WI38 (cell line): Measurements from ENCODE around the gene MDFI.

Experiments
- H3K4me3 ChIP-seq: 2 replicates; pipeline ENCODE4 v1.5.1; 2011; ENCODE audit warnings: low read depth, mild to moderate bottlenecking, control low read depth, low read length
- TF ChIP-seq, protein P1 (sequence below): IDR thresholded peaks from 2 replicates; pipeline ENCODE4 v1.5.1; 2012; ENCODE audit warnings: low read depth, mild to moderate bottlenecking, control low read depth, low read length

MDFI gene

DNA sequence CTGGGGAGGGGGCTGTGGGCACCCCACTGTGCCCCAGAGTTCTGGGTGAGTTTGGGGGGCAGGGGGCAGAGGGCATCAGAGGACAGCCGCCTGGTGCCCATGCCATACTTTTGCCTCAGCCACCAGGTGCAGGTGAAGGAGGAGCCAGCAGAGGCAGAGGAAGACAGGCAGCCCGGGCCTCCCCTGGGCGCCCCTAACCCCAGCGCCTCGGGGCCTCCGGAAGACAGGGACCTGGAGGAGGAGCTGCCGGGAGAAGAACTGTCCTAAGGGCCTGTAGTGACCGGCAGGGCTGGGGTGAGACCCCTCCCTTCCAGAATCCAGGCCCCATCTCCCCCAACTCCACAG, 39.6 kb upstream of the MDFI start:
- H3K4me3 ChIP-seq: no peak overlapping the region

DNA sequence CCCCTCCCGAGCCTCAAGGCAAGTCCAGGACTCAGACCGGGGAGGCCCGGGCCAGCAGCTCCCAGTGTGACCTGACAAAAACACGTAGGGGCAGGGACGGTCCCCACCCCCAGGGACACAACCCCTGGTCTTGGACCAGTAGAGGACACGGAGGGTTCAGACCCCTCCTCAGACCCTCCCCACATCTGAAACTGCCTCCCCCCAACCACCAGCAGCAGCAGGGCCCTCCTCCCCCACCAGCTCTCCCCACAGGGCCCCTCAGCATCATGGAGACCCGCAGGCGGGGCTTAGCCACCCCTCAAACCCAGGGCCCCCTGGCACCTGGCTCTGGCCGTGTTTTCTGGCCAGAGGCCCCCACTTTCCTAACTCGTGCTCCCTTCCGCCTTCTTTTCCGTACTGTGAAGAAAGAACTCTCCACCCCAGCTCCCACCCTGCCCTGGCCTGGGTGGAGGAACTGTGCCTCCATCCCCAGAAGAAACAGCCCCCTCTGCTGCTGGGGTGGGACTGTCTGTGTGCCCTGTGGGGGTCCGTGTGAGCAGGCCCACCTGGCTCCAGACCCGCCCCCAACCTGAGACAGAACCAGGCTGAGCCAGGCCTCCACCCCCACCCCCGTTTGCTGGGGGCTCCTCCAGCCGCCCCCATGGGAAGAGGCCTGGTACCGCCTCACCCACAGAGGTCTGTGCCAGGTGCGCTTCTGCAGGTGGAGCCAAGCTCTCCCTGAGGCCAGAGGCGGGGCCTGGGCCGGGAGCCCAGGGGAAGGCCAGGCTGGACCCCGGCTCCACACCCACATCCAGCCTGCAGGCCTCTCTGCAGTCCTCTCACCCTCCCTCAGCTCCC, 39.0 kb upstream of the MDFI start:
- H3K4me3 ChIP-seq: no peak overlapping the region
- TF ChIP-seq, protein P1, sequence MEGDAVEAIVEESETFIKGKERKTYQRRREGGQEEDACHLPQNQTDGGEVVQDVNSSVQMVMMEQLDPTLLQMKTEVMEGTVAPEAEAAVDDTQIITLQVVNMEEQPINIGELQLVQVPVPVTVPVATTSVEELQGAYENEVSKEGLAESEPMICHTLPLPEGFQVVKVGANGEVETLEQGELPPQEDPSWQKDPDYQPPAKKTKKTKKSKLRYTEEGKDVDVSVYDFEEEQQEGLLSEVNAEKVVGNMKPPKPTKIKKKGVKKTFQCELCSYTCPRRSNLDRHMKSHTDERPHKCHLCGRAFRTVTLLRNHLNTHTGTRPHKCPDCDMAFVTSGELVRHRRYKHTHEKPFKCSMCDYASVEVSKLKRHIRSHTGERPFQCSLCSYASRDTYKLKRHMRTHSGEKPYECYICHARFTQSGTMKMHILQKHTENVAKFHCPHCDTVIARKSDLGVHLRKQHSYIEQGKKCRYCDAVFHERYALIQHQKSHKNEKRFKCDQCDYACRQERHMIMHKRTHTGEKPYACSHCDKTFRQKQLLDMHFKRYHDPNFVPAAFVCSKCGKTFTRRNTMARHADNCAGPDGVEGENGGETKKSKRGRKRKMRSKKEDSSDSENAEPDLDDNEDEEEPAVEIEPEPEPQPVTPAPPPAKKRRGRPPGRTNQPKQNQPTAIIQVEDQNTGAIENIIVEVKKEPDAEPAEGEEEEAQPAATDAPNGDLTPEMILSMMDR: no peak

More for the DNA sequence above, 39.6 kb upstream of the MDFI start:
- TF ChIP-seq, protein P1: no peak

DNA sequence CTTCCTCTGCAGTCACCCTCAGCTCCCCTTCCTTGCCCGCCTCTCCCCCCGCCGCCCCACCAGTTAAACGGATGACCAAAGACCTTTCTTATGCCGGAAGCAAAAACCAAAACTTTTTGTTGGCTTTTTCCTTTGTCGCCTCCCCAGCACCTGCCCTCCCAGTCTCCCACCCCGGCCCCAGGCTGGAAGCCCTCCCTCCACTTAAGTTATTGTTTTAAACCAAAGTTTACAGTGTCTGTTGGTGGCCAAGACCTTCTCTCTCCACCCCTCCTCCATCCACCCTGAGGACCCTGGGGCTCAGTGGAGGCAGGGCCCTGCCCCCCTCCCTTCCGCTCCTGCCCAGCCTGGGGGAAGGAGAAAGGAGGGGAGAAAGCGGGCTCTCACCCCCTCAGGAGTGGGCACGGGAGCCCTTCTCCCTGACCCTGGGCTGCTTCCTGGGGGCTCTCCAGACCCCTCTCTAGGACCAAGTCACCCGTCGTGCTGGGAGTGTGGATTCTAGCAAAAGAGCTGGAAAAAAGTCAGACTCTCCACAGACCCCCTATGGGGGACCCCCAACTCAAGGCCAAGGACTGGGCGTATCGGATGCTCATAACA, 38.3 kb upstream of the MDFI start:
- no peak overlapping the region for H3K4me3 ChIP-seq
- TF ChIP-seq, protein P1: no peak

DNA sequence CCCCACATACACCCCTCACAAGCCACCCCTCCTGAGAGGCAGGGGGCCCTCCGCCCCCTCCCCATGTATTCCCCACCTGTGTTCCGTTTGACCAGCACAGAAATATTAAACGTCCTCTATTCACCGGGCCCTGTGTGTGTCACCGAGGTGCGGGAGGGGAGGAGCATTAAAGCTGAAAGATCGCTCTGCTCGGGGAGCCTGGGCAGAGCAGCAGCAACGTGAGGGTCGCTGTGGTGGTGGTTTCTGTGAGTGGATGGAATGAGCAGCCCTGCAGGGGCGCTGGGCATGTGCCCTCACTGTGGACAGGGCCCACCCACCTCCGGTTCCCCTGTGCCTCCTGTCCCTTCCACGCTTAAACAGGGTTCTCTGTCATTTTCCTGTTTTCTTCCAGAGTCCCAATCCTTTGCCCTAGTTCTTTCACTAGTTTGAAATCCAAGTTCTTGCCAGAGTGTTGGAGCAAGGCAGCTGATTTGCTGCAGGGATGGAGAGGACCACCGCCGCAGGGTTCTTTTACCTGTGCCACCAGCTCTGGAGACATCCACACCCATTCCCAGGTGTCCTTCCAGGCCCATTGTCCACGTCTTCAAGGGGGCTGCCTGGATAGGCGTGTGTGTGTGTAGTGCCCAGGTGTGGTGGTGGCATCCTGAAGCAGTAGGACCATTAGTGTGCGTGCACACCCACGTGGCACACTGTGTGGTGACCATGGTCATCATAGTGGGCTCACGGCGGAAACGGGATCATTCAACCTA, 37.6 kb upstream of the MDFI start:
- TF ChIP-seq, protein P1: no peak
- H3K4me3 ChIP-seq: no peak overlapping the region

DNA sequence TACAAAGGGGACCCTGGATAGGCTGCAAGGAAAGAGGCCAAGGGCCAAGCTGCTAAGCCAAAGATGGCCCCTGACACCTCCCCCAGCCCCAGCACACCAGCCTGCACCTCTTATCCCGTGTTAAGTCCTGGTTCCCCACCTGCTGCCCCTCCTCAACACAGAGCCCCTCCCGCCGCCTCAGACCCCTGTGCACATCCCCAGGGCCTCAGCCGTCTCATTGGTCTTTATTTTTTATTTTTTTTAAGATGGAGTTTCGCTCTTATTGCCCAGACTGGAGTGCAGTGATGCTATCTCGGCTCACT, 37.1 kb upstream of the MDFI start:
- TF ChIP-seq, protein P1: no peak
- no peak overlapping the region for H3K4me3 ChIP-seq

DNA sequence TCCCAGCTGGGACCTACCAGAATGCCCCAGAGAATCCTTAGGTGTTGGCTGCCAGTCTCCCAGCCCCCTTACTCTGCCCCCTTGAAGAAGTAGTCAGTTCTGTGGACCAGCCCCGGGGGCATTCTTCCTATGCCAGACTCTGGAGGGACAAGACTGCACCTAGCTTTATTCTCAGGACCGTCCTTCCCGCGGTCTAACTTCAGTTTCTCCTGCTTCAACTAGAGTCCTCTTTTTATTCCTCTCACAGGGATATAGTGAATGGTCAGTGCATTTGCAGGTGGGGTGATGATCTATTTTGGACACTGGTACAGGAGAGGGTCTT, 35.9 kb upstream of the MDFI start:
- TF ChIP-seq, protein P1: no peak
- H3K4me3 ChIP-seq: no peak overlapping the region
